ENCODE results near the gene COA8. TPM values are rescaled to one million over a fixed set of nuclear protein-coding genes. Genes with fewer than 3 reads are reported as not detected.
"Not testable (repeated sequence)": the region's sequence is repeated elsewhere in the genome, so short reads cannot be mapped to it uniquely, and the experiment has no call there.

COA8 gene
- total and polyA plus RNA-seq, 7 donors, result 33.9 to 67.3 (median 38.2) TPM

- WGBS, 2 donors, result 93 to 95% methylated on average over 5 of the region's 5 CpGs
- intact Hi-C loops (cut with DNase I), result no loop called here
These were observed 41.9 kb downstream of the COA8 start for GRCh38 chr14:103604620-103605019.

GRCh38 chr14:103606963-103607668 lies 44.4 kb downstream of the COA8 start:
- H3K9me3 ChIP-seq, result peaks cover 0 to 7% (median 4%) of the 10 kb centered on the region in 4 donors
- no peaks in the 10 kb centered on the region for H3K36me3 ChIP-seq
- TF ChIP-seq EP300 (IDR thresholded peaks at IDR 0.05) (no peak), POLR2AphosphoS5 (IDR thresholded peaks at IDR 0.05) (peak; percentile 79 to 89 (median 86))
- TF ChIP-seq, protein P1, sequence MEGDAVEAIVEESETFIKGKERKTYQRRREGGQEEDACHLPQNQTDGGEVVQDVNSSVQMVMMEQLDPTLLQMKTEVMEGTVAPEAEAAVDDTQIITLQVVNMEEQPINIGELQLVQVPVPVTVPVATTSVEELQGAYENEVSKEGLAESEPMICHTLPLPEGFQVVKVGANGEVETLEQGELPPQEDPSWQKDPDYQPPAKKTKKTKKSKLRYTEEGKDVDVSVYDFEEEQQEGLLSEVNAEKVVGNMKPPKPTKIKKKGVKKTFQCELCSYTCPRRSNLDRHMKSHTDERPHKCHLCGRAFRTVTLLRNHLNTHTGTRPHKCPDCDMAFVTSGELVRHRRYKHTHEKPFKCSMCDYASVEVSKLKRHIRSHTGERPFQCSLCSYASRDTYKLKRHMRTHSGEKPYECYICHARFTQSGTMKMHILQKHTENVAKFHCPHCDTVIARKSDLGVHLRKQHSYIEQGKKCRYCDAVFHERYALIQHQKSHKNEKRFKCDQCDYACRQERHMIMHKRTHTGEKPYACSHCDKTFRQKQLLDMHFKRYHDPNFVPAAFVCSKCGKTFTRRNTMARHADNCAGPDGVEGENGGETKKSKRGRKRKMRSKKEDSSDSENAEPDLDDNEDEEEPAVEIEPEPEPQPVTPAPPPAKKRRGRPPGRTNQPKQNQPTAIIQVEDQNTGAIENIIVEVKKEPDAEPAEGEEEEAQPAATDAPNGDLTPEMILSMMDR (IDR thresholded peaks at IDR 0.05), result peak in 1 of 4 experiments; percentile 29
- peaks cover 0 to 12% (median 6%) of the 10 kb centered on the region in 3 donors for H3K27me3 ChIP-seq
- H3K4me3 ChIP-seq, result peak overlapping the region in 3 of 4 donors; percentile 13 to 30 (median 26)
- H3K27ac ChIP-seq, result peak overlapping the region in 2 of 4 donors; percentile 42 to 49
- peak; percentile 92 for DNase-seq
- intact Hi-C loops (cut with DNase I), result no loop called here
- H3K4me1 ChIP-seq, result peaks cover 0 to 22% (median 18%) of the 10 kb centered on the region in 4 donors
- 2% methylated on average over 25 of the region's 25 CpGs for whole genome bisulfite sequencing, 2 donors

More at GRCh38 chr14:103604620-103605019, 41.9 kb downstream of the COA8 start:
- Histone ChIP-seq H3K36me3 (no peaks in the 10 kb centered on the region), H3K9me3 (no peaks in the 10 kb centered on the region), H3K4me1 (peaks cover 0 to 22% (median 18%) of the 10 kb centered on the region in 4 donors), H3K4me3 (no peak overlapping the region), H3K27me3 (peaks cover 0 to 12% (median 6%) of the 10 kb centered on the region in 3 donors), H3K27ac (no peak overlapping the region)
- TF ChIP-seq EP300 (IDR thresholded peaks at IDR 0.05) (no peak), POLR2AphosphoS5 (IDR thresholded peaks at IDR 0.05) (no peak), POLR2A (IDR thresholded peaks at IDR 0.05) (no peak)
- TF ChIP-seq, protein P1 (IDR thresholded peaks at IDR 0.05), result no peak
- DNase-seq, result no peak

GRCh38 chr14:103607822-103608221 lies 45.1 kb downstream of the COA8 start:
- TF ChIP-seq, protein P1 (IDR thresholded peaks at IDR 0.05), result no peak
- no peak for TF ChIP-seq POLR2AphosphoS5 (IDR thresholded peaks at IDR 0.05)
- no peak for TF ChIP-seq EP300 (IDR thresholded peaks at IDR 0.05)
- no peak for TF ChIP-seq POLR2A (IDR thresholded peaks at IDR 0.05)
- Histone ChIP-seq H3K9me3 (peaks cover 0 to 7% (median 4%) of the 10 kb centered on the region in 4 donors), H3K36me3 (no peaks in the 10 kb centered on the region), H3K27ac (no peak overlapping the region), H3K4me3 (peak overlapping the region in 2 of 4 donors; percentile 26 to 30), H3K27me3 (peaks cover 0 to 12% (median 6%) of the 10 kb centered on the region in 3 donors), H3K4me1 (peaks cover 0 to 22% (median 18%) of the 10 kb centered on the region in 4 donors)
- 24 to 47% methylated on average over 15 of the region's 15 CpGs for WGBS, 2 donors
- intact Hi-C loops (cut with DNase I), result no loop called here
- no peak for DNase-seq

GRCh38 chr14:103609081-103609480 lies 46.3 kb downstream of the COA8 start:
- H3K4me3 ChIP-seq; DNase-seq; intact Hi-C loops (cut with DNase I); H3K36me3 ChIP-seq; H3K9me3 ChIP-seq; H3K27ac ChIP-seq: not testable (repeated sequence)
- 88 to 96% methylated on average over 4 of the region's 4 CpGs for WGBS, 2 donors
- H3K27me3 ChIP-seq, result peaks cover 0 to 12% (median 6%) of the 10 kb centered on the region in 3 donors
- peaks cover 0 to 22% (median 18%) of the 10 kb centered on the region in 4 donors for H3K4me1 ChIP-seq

DNA sequence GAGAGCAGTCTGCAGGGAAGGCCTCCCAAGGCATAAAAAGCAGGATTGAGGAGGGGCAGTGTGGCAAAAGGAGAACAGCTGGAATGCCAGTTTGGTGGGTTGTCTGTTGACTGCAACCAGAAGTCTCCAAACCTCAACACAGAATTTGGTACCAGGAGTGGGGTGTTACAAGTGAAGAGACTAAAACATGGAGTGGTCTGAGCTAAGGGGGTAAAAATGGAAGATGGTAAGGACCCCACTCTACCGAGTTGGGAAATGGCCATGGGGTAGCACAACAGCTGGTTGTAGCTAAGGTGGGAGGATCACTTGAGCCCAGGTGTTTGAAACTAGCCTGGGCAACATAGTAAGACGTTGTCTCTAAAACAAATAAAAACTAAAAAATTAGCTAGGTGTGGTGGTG lies 48.5 kb downstream of the COA8 start:
- intact Hi-C loops (cut with DNase I), result no loop called here
- H3K27ac ChIP-seq, result no peak overlapping the region
- peaks cover 0 to 12% (median 6%) of the 10 kb centered on the region in 3 donors for H3K27me3 ChIP-seq
- TF ChIP-seq POLR2AphosphoS5 (IDR thresholded peaks at IDR 0.05) (no peak), POLR2A (IDR thresholded peaks at IDR 0.05) (no peak)
- TF ChIP-seq, protein P1 (IDR thresholded peaks at IDR 0.05), result no peak
- H3K36me3 ChIP-seq, result no peaks in the 10 kb centered on the region
- no peak for DNase-seq
- H3K4me3 ChIP-seq, result no peak overlapping the region
- H3K9me3 ChIP-seq, result peaks cover 0 to 7% (median 4%) of the 10 kb centered on the region in 4 donors
- WGBS, 2 donors, result 93% methylated on average over 2 of the region's 2 CpGs
- peaks cover 0 to 22% (median 18%) of the 10 kb centered on the region in 4 donors for H3K4me1 ChIP-seq

Data from sigmoid colon (tissue), 7 donors.